HG03060 (cell line): ENCODE measurements around the gene DNM3.
"Not testable (repeated sequence)": the region's sequence is repeated elsewhere in the genome, so short reads cannot be mapped to it uniquely, and the experiment has no call there.

Experiments used
- ATAC-seq: cut with Tn5 transposase; IDR thresholded peaks from one replicate; pipeline ENCODE4 v1.9.1; 2021; ENCODE audit warnings: low read depth, moderate number of reproducible peaks; ENCODE audit not compliant: unreplicated experiment

The DNM3 gene

DNA sequence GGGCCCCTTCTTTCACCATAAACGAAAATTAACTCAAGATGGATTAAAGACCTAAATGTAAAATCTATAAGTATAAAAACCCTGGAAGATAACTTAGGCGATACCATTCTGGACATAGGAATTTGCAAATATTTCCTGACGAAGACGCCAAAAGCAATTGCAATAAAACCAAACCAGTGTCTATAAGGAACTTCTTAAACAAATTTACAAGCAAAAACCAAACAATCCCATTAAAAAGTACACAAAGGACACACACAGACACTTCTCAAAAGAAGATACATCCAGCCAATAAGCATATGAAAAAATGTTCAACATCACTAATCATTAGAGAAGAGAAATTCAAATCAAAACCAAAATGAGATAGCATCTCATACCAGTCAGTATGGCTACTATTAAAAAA lies 500.4 kb downstream of the DNM3 start:
- ATAC-seq, result no peak

DNA sequence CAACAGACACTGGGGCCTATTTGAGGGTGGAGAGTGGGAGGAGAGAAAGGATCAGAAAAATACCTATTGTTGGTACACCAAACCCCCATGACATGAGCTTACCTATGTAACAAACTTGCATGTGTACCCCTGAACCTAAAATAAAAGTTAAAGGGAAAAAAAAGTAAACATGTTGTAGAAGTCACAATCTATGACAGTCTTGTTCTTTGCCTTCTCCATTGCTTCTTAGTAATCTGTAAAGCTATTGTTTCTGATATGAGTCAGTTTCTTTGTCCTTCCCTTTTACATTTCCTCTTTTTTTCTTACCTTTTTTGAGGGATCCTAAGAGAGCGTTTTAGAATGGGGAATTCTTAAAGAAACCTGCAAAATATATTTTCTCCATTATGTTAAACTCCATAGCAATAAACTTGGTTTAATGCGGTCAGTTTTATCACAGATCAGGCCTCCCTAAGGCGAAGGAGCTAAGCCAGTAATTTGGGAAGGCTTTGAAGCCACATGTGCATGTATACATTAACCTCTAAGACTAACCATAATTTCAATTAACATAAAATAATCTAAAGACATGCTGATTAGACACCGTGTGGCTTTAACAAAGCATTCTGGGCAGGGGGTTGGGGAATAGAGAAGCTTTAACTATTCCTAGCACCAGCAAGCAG lies 501.4 kb downstream of the DNM3 start:
- ATAC-seq, result peak; percentile 39

DNA sequence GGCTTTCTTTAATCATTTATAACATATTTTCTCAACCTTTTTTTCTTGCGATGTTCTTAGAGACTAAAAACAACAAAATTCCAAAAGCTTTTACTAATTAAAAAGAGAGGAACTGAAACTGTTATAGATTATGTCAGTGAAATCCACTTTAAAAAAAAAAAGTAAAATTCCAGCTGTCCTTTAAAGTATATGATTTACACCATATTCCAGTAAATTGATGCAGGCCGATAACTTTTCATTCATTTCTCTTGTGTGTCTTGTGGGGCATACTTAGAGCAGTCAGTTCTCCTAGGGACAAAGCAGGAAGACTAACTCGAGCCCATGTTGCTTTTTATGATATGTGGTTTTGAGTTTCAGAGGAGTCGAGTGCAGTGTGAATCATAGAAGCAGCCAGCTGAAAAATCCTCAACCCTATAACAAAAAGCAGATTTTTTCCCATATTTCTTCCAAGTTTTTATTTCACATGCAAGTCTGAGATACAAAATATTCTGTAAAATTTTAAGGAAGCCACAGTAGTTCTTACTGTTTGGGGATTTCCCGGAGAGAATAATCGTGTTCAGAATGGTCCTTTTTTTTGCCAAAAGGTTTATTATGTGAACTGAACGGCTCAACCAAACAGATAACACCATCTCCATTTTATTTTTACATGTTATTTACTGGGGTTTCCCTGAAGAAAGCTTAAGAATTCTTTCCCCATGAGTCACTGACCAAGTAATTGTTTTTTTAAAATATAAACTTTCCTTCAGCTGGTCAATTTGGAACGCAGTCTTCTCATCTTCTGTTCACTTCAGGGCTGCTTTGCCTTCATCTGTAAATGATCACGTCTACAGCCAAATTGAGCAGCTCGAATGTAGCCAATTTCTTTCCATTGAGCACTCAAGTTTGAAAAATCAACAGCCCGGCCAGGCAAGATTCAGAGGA lies 502.2 kb downstream of the DNM3 start:
- no peak for ATAC-seq

DNA sequence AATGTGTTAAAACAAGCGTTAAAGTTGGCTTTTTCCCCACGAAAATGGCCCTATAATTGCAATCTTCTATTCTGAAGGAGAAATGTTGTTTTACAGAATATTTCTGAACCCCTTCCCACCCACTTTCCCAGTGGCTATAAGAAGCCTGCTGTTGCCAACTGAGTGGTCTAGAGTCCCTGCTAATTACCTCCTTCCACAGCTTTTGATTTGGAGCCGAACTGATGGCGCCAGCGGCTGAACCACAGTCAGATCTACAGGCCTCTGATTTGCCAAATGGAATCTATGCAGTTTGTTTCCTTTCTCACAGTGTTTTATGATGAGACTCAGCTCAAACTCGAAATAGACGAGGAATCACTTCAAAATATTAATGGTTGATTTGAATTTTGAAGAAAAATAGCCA lies 503.1 kb downstream of the DNM3 start:
- no peak for ATAC-seq

DNA sequence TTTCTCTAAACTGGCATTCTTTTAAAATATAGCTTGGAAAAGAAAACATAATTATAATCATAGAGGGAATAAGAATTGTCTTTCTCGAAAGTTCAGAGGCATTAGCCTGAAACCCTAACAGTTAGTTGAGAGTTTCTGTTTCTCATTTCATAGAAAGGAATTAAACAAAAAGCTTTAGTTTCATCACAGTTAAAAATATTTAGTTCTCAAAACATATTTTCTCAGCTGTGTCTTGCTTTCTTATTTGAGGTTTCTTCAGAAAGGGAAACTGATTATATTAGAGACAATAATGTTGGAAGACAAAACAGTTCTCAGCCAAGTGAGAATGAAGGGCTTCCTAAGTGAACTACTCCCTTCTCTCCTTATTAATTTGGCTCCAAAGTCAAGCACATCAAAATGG lies 503.8 kb downstream of the DNM3 start:
- no peak for ATAC-seq

DNA sequence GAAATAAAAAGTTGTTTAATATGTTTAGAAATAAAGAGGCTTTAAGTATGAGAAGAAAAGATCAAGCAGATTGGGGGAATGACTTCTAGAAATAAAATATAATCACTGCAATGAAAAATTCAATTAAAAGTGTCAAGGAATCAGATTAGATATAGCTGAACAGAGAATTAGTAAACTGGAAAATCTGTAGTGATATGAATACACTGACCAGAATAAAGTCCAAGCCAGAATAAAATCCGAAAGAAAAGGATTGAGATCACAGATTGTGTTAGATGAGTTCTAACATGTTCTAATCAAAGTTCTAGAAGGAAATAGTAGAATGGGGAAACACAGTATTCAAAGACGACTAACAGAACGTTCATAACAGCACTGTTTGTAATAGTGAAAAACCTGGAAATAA lies 506.1 kb downstream of the DNM3 start:
- ATAC-seq, result no peak

DNA sequence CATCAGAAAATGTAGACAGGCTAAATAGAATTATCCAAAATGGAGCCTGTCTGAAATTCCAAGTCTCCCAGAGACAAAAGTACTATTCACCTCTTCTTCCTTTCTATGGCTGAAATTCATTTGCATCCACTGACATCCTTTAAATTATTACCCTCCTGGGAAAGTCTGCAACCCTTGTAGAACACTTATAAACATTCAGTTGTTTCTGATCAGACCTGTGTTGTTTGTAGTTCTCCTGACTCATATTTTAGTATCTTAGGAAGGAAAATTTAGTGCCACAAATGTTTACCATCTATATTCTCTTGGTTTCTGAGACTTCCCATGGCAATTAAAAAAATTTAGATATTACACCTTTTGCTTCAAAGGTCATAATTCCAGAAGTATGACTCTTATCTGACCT lies 509.6 kb downstream of the DNM3 start:
- ATAC-seq, result no peak

DNA sequence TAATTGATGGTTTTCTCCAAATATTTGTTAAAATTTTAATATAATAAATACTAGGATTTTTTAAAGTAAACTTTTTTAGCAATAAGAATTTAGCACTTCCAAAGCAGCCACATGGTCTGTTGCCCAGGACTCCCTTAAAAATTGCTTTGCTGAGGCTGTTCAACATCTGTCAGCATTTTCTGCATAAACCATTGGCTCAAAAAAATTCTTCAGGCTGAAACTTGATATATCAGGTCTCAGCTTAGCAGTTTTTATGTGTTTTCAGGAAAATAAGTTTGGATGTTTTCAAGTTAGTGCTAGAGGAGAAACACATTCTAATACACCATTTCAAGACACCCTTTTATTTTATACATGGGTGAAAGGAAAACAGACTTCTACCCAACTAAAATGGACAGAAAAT lies 510.0 kb downstream of the DNM3 start:
- ATAC-seq, result no peak

DNA sequence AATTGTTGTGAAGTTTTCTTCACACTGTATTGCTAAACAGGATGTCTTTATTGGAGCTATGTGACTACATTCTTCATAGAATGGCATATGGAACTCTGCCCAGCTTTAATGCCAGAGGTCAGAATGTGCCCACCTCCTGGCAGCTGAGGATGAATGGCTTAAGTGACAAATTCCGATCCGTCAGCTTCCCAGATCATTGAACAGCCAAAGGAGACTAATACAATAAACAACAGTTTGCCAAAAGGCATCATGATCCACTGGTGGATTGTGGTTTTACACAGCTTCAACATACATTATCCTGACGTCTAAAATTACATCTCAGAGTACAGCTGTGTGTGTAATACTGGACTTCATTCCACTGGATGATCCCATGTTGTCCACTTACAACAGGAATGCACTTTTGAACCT lies 510.5 kb downstream of the DNM3 start:
- no peak for ATAC-seq

DNA sequence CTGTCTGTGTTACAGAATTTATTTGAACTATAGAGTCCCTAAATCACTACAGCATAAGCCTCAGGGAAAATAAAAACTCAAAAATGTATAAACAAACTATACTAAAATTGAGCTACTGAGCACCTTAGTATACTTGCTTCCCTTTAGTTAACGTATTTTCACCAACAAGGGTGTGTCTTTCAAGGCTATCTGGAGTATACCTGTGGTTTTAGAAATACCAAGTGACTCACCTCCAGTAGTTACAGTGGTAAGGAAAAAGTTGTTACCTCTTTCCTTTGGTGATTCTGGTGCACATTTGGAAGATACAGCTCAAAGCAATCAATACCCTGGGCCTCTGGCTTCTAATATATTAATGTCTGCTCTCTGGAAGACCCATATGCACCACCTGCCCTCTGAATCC lies 511.1 kb downstream of the DNM3 start:
- no peak for ATAC-seq

DNA sequence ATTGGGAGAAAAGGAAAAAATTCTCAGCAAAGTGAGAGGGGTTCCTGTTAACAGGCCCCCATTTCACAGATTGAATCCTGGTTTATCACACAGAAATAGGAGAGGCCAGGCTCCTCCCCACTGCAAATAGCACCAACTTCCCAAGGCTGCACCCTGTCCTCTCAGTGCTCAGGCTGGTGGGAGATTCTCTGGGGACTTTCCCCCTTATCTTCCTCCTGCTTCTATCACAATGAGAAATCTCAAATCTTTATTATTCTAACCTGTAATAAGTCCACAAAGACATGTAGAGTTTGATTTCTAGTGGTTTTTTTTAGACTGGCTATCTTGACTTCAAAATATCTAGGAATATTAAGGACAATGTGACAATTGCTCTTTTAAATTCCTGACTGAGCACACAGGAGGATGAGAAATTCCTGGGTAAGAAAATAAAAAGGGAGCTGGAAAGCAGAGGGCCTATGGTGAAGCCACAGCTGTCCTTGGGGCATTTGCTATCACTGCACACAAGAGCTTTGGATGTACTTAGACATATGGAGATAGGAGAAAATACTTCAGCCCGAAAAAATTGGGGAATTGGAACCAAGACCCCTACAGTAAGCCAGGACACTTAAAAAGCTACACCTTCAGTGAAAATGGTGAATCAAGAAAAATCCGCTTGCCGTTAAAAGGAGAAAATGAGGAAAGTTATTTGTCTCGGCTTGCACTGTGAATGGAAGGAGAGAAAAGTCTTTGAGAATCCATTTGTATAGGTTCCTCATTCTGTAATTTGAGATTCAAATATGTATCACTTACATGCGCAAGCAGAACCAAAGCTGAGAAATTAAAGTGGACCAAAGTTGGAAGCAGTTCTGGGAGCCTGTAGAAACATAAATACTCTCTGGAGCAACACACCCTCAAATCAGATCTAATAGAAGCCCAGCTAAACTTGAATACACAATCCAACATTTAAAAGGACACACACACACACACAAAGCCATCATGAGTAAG lies 513.3 kb downstream of the DNM3 start:
- ATAC-seq, result no peak

DNA sequence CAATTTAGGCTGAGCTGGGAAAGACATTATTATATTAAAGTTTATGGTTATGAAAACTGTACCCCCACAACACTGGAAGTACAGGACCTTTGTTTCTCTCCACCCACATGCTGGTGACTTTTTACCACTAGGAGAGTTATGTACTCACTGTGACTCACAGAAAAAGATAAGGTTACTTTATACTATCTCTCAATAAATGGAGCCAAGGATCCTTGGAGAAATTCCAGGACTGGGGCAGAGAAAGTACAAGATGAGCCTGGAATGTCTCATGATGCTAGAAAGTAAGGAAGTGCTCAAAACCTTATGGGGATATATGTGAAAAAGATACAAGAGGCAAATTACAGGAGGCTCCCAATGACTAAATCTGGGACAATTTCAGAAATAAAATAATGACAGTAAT lies 515.3 kb downstream of the DNM3 start:
- ATAC-seq, result no peak

DNA sequence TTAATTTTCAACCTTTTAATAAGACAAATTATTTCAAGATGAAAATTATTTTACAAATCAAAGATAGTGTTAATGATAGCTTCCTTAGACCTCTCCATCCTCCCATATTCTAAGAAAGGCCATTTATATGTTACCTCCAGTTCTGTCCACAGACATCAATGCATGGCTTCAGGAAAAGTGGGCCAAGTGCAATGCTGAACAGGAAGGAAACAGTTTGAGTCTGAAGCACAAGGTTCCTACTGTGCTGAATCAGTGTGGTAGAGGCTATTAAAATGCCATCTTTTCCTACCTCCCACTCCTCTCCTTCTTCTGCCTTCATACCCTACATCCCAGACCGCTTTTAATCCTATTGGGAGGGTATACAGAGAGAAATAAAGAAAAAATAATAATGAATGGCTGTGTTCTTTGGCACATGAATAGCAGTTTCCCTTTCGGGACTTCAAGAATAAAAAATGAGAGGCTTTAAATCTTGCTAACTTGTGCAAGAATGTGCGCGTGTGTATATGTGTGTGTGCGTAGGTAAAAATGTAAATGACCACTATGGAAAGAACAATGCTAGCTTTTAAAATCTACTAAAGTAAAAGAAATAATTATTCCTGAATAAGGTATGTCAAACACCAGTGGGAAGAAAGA lies 516.6 kb downstream of the DNM3 start:
- no peak for ATAC-seq

DNA sequence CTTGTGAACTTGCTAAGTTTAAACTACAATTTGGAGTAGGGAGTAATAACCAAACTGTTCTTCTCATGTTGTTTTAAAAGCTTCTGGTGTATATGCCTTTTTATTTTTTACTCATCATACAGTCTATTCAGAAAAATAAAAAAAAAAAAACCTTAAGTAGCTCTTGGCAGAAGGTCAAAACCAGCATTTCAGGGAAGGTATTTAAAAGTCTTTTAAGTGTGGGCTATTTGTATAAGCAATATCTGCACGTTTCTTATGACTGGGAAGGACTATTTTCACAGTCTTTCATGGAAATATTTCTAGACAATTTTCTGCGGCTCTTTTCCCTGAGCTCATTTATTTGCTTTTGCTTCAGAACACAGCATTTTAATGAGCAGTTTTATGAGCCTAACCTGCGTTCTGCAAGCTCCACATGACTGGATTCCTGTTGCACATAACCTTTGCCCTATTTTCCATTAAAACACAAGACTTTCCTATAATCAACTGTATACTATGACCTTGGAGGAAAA lies 518.2 kb downstream of the DNM3 start:
- ATAC-seq, result no peak

DNA sequence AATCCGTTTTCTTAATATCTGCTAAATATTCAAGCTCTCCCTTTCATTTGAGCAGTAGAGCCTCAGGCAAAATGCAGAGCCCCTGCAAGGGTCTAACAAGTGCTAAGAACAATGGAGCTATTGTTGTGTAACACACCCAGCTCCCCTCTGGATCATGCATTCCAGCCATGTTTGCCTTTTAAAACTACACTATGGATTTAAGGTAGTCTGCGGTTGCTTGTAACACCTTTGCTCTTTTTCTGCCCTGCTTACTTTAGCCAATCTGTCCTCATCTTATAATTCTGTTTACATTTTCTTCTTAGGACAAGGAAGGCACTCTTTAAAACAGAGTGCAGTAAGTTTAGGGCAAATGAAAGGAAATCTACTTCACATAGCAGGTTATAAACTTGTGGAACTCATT lies 519.2 kb downstream of the DNM3 start:
- ATAC-seq, result no peak

DNA sequence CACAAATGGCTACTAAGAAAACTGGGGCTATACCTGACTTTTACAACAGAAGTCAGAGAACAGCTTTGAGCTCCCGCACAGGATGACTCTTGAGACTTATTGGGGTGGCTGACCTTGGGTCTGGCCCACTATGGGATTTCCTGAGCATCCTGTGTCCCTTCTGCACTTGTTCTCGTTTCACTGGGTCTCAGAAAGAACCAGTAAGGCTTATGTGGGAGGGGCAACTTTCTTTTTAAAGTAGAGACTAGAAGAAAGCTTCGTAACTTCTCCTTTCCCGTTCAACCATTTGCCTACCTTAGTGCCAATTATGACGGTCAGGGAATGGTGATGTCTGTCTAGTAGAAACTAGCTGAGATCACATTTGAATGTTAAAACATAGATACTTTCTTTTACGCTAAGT lies 519.7 kb downstream of the DNM3 start:
- no peak for ATAC-seq

DNA sequence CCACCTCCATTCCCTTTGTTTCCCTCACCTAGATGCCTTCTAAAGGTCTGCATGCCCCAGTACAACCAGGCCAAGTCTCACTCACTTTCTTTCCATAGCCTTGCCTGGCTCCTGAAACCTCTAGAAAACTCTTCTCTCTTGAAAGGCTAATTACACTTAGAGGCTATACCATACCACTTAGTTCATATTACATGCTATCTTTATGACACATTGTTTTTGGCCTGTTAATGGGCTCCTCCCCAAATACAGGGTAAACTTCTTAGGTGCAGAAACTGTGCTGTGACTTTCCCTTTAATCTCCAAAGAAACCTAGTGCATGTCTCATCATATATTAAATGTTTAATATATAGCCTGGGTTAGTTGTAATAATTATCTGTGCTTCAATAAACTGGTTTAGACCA lies 522.6 kb downstream of the DNM3 start:
- no peak for ATAC-seq

DNA sequence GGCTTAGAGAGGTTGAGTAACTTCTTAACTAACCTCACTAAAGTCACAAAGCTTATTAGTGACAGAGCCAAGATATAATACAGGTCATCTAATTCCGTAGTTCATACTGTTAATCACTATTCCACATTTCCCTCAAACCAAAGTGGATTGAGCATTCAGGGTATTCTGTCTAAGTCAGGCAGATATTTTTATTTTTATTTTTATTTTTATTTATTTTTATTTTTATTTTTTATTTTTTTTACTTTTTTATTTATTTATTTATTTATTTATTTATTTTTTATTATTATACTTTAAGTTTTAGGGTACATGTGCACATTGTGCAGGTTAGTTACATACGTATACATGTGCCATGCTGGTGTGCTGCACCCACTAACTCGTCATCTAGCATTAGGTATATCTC lies 530.3 kb downstream of the DNM3 start:
- not testable (repeated sequence) for ATAC-seq

DNA sequence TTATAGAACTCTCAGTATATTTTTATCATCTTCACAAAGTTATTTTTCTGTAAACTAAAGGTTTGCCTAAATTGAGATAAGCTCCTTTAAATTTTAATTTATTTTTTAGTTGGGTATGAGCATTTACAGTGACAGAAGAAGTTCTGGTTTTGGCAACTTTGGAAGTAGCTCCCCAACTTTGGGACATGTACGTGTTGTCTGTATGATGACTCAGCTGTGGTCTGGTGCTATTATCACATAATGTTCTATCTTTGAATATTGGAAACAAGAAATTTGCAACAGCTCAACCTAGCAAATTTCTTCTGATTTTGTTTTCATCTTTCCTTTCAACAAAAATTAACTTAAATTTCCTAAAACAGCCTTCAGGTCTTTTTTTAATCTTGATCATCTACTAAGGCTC lies 532.6 kb downstream of the DNM3 start:
- no peak for ATAC-seq

DNA sequence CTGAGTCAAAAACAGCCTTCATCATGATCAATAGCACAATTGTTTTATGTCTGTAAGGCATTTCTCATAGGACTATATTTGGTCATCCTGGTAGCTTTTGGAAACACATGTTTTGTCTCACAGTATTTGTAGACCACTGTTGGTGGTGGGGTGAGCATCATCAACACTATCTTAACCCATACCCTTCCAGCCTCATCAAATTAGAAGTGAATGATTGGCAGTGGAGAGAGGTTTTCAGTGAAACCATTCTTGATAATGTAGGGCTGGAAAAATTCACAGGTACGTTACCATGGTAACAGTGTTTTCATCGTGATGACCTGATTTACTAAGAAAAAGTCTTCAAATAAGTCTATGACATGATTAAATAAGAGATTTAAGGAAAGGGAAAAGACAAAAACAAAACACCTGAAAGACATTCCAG lies 533.9 kb downstream of the DNM3 start:
- ATAC-seq, result no peak
